UCSD-AML1 (cell line): ENCODE results near the gene MYBPC3.
A peak's percentile ranks its signal among the peaks of the same experiment; 100 is the strongest.

Experiments used
- DNase-seq: peaks from one replicate; lab custom pipeline; 2025; ENCODE audit not compliant: unreplicated experiment; lab: John Stamatoyannopoulos, UW

Gene MYBPC3

DNA sequence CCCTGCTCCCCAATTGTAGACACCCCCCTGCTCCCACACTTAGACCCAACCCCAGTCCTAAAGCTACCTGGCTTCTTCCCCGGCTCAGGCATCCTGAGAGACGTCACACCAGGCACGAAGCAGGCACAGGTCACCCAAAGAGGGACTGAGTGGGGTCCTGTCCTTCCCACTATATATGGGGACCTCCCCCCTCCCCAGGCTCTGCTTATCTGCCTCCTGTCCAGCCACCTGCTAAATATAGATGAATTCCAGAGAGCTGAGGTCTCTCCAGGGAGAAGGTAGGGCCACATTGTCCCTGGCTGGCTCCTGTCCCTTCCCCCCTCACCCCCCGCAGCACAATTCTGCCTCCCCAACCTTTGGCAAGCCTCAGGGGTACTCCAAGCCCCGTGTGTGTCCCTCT lies at the start of gene MYBPC3:
Gene MYBPC3 (minus strand): TSS at position 147 of the 400 bp plus-strand sequence. CDS start 55 bp downstream, at position 92.
- DNase-seq: no peak

DNA sequence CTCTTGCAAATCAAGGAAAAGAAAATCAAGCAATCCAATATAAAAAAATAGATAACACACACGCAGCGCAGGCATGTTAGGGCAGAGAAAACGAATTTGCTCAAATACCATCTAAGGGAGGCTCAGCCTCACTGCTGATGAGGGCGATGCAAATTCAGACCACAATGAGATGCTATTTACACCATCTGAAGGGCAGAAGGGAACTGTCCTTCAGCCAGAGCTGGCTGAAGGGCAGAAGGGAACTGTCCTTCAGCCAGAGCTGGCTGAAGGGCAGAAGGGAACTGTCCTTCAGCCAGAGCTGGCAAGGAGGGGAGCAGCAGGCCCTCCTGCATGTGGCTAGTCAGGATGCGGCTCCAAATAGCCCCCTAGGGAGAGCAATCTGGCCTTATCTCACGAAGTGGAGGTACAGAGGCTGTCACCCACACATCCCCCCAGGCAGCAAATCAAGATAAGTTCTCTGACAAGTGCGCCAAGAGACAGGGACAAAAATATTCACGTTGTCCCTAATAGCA lies 48.3 kb upstream of the MYBPC3 start:
- no peak for DNase-seq

DNA sequence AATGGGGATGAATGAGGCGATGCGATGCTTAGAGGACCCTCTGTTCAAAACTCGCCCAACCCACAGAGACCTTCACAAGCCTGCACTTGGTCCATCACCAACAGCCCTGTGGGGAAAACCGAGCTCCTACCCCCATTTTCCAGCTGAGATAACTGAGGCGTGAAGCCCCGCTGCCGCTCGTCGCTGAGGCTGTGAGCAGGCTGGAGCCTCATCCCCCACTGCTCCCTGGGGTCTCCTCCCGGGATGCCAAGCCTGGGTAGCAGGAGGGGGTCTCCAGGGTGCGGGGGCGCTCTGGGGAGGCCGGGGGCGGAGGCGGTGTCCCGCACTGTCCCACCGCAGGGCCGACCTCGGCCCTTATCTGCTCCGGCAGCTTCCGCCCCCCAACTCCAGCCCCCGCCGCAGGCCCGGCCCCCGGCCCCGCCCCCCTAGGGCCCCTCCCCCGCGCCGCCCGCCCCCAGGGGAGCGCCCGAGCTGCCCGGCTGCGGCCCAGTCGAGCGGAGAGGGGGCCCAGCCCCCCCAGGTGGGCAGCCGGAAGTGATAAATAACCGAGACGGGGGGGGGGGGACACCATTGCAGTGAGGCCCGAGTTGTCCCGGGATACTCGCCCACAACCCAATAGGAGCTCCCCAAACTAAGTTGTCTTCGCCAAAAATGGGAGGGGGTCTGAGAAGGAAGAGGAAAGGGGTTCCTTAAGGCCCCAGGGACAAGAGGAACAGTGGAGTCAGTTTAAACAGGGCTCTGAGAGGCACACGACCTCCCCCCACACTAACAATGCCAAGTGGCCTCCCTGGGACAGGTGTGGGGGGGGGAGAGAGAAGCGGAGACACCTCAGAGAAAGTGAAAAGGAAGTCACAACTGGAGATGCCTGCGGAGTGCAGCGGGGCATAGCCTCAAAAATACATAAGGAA lies 47.6 kb upstream of the MYBPC3 start:
- DNase-seq: peak; percentile 71

DNA sequence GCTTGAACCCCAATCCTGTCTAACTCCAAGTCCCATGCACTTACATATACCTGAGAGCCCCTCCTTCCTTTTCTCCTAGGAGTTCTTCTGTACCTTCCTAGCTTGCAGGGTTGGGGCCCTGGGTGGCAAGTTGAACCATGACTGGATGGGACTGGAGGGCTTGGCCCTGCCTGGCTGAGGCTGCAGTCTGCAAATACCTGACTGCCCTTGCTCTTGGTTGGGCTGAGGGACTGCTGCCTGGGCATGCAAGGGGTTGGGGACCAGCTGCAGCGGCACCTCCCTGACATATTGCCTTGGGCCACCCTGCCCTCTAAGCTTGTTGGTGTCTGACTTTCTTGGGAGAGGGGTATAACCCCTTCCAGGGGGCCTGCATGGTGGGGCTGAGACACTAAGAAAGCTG lies 46.0 kb upstream of the MYBPC3 start:
- DNase-seq: no peak

DNA sequence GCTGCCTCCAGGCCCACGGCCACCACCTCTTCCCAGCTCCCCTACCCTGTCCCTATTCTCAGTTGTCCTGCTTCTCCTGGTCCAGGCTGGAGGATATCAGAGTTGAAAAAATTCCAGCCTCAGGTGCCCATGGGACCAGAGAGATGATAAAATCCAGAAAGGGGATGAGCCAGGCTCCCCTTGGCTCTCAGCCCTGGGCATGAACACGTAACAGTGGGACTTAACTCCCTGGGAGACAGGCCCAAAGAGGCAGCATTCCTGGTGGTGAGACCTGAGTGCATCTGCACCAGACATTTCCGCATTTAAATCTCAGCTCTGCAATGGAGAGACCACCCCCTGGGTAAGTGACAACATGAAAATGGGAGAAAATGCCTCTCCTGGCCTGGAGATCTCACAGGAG lies 45.5 kb upstream of the MYBPC3 start:
- DNase-seq: no peak

DNA sequence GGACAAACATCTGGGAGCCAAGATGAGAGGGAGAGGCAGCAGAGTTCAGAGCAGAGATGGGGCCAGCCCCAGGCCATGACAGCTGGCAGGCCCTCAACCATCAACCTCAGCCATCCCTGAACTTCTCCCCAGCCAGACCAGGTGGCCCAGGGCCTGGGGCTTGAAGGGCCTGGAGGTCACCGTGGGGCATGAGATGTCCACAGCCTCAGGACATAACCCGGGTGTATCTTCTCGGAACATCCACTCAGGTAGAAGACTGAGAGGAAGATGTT lies 43.5 kb upstream of the MYBPC3 start:
- DNase-seq: no peak

DNA sequence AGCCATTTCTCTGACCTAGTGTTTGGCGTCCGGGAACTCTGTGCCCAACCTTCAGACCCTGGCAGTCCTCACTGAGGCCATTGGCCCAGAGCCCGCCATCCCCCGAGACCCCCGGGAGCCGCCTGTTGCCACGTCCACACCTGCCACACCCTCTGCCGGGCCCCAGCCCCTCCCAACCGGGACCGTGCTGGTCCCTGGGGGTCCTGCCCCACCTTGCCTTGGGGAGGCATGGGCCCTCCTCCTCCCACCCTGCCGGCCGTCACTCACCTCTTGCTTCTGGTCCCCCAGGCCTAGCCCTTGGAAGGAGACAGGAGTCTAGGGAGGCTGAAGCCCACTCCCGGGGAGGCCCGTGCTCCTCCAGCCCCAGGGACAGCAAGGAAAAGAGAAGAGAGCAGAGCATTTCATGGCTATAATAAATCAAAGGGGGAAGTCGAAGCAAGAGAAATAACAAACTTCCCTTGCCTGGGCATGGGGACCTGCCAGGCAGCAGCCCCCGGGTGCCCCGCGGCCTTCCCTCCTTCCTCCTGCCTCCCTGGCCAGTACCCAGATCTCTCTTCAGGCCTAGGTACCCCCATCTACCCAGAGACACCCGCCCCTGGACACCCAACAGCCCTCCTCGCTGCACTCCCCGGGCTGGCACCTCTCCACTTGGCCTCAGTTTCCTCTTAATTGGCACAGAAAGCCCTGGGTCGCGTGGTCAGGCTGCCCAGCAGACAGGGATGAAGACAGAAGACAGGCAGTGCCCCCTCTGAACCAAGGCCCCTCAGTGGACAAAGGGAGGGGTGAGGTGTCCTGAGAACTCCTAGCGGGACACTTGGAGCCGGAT lies 42.9 kb upstream of the MYBPC3 start:
- no peak for DNase-seq

DNA sequence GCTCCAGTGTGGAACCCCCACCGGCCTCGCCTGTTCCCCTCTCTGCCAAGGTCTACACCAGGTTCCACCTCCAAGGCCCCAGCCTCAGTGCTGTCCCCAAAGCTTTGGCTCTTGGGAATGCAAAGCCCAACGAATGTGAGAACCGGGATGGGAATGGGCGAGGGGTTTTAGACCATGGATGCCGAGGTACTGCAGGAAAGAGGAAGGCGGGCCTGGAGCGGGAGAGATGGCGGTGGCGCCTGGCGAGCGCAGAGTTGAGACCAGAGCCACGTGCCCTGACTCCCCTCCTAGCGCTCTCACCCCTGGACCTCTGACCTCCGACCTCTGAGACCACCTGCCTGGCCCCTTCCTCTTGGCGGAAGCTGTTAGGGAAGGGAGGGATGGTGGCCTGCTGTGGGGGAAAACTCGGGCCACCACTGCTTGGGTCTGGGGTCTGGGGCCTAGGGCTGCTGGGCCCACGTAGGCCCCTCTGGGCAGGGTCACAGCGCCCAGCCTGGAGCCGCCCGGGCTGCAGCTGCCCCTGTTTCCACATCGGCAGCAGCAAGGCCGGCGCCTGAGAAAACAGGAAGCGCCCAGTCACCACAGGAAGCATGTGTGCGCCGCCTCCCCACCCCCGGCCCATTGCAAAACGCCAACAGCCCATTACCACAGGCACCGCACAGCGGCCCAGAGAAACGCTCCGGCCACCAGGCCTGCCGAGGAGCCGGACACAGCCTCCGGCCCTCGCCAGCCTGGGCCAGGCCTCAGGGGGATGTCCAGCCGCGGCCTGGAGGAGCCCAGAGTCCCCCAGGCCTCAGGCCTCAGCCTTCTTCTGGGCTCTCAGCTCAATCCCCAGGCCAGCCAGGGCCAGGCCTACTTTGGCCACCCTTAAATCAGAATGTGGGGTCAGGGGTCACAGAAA lies 42.1 kb upstream of the MYBPC3 start:
- DNase-seq: peak; percentile 88

DNA sequence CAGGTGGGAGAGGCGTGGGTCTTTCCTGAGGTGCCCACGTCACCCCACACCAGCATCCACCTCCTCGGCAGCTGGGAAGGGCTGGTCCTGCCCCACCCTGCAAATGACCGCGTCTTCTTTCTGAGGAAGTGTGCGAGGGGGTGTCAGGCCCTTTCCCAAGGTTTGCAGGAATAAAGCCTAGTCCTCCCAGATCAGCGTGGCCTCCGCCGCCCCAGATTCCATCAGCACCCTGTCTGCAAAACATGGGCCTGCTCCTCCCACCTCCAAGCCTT lies 41.5 kb upstream of the MYBPC3 start:
- DNase-seq: no peak

DNA sequence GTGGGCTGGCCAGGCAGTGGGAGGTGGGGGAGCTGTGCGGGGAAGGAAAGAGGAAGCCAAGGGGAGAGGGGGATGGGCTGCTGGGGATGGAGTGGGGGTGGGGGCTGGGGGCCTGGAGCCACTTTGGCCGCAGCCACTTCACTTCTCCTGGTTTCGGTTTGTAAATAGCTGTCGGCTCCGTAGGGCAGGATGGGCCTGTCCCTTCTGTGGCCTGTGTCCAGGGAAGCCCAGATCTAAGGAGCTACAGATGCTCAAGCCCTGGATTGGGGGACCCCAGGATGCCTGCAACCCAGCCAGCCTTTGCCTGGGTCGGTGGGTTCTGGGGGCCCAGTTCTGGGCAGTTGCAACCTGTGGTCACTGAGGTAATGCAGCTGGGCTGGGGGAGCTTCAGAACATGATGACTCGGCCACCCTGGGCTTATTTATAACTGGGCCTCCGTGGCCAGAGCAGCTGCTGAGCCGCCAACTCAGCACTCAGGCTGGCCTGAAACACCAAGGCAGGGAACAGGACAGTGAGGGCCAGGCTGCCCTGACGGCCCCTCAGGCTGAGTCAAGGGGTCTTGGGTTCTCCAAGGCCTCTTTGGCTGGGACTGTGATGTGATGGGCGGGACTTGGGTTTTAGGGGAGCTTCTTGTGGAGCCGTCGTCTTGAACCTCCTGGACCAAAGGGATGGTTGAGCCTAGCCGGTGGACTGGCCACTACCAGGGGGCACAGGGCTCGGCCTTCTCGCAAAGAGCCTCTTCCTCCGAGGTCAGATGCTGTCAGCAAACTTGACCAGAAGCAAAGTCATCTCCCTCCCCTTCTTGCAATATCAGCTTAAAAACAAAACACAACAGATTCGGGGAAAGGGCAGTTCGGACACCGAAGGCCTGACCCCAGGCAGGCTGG lies 40.9 kb upstream of the MYBPC3 start:
- DNase-seq: peak; percentile 71

DNA sequence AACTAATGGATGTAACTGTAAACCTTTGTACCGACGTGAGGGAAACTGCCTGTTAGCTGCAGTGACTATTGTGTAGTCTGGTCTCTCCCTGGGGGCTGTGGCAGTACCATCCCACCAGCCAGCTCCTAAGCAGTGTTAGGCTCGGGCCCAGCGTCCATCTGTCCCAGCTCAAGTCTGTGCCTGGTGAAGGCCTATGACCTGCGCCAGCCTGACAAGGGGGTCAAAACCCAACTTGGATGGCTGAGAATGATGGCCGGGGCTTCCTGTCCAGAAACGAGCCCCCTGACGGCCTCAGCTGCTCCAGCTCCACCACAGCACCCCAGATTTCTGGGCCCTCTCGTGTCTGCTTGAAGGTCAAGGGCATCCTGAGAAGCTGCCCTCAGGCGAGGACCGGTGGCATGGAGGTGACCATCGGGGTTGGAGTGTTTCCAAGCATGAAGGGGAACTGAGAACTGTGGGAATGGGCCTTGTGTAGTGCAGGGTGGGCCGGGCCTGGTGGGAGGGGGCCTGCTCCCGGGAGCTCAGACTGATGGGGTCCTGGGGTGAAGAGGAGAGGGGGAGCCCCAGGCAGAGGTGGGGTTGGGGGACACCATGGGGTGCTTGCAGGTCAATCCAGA lies 40.2 kb upstream of the MYBPC3 start:
- DNase-seq: no peak

DNA sequence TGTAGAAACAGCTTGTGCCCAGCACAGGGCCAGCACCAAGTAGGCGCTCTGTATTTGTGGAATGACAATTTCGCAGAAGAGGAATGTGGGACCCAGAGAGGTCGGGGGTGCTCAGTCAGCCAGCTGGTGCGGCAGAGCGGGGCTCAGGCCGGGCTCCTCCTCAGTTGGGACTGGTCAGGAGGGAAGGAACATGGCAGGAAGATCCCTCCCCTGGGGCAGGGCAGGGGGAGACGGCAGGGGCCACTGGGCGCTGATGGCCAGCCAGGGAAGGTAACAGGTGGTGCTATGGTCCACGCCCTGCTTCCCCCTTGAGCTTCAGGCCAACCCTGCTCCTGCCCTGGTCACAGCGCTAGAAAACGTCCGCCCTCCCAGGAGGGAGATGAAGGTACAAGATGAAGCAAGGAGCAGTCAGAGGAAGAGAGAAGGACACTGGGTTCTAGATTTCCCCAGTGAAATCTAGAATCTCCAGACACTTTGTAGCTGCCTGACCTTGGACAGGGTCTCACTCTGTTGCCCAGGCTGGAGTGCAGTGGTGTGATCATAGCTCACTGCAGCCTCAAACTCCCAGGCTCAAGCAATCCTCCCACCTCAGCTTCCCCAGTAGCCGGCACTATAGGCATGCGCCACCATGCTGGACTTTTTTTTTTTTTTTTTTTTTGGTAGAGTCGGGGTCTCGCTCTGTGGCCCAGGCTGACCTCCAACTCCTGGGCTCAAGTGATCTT lies 39.4 kb upstream of the MYBPC3 start:
- DNase-seq: no peak

DNA sequence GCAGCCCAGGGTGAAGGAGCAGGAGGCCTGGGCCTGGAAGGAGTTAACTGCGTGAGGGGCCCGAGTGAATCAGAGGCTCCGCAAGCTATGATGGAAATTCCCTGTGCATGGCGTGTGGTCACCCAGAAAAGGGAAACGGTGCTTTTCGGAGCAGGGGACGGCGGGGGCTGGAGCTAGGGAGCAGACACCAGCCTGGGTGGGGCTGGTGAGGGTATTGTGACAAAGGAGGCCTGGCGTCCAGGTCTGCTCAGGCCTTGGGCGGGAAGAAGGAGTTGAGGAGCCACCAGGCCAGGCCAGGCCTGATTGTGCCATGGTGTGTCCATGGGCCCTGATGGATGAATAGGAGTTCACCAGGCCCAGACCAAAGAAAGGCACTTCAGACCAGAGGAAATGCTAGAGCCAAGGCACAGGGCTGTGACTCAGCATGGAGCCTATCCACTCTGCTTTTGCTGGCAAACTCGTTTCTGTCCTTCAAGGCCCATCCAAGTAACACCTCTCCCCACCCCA lies 38.6 kb upstream of the MYBPC3 start:
- peak; percentile 56 for DNase-seq

DNA sequence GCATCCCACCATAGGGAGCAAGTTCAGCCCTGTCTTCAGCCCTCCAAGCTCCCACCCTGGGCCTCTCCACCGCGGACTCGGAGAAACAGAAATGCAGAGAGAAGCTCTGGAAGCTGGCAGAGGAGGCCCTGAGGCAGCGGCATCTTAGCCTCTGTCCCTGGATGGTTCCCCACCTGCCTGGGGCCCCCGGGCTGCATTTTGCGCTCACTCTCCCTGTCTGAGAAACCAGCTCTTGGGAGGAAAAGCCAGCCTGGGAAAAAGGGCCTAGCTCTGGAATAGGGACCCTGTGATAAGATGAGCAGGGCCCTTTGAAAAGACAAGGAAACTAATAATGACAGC lies 37.9 kb upstream of the MYBPC3 start:
- no peak for DNase-seq

DNA sequence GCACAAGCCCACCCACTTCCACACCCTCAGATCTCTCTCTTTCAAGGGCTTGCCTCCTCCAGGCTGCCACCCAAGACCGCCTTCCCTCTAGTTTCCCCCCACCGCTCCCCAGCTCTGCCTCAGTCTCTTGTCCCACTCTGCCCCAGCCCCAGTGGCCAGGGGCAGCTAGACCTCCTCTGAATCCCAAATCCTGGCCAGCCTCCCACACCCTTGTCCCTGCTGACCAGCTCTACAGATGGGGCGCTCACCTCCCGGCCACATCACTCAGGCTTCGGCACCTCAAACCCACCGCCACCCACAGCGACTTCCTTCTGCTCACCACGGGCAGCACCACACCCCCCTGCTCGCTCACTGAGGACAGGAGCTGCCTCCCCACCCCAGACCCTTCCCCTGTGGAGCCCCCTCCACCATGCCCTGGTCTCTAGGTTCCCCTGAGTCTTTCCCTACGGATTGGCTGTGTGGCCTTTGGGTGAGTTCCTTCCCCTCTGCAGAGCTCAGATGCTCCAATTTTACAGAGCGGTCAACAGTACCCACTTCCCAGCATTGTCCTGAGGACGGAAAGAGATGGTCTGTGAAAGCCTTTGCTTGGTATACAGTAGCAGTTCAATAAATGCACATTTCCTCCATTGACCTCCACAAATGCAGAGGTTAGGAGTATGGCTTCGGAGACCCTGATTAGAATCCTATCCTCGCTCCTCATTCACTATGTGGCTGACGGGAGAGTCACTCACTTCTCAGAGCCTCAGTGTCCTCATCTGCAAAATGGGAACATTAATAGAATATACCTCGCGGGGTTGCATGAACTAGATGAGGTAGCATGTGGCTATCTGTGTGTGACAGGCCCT lies 37.3 kb upstream of the MYBPC3 start:
- no peak for DNase-seq

DNA sequence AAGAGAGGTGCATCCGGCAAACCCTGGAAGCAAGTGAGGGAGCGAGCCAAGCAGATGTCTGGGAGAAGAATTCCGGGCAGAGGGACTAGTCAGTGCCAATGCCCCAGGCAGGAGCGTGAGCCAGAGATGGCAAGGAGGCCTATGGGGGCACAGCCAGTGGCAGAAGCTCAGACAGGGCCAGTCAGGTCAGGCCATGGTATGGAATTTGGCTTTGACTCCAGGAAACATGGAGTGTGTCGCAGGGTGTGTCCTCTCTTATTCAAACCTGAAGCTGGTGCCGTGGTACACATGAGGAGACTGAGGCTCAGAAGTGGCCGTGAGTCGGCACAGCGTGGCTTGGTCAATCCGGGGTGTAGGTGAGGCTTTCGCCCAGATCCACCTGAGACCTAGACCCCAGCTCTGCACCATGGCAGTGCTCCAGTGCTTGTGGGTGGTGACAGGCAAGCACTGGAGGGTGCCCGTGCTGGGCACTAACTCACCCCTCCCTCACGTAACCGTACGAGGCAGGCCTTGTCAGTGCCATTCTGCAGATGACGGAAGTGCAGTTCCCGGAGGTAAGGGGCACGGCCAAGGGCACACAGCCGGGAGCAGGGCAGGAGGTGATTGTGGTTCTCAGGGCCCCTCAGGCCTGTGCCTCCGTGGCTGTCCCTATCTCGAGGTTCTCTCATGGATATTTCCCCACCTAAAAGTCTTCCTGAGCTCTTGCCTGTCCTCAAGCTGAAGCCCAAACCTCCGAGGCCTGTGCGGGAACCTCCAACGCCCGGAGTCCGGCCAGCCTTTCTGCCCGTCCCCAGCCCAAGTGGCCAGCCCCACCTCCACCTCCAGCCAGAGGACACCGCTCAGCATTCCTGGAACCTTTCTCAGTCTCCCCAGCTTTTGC lies 36.4 kb upstream of the MYBPC3 start:
- DNase-seq: no peak

DNA sequence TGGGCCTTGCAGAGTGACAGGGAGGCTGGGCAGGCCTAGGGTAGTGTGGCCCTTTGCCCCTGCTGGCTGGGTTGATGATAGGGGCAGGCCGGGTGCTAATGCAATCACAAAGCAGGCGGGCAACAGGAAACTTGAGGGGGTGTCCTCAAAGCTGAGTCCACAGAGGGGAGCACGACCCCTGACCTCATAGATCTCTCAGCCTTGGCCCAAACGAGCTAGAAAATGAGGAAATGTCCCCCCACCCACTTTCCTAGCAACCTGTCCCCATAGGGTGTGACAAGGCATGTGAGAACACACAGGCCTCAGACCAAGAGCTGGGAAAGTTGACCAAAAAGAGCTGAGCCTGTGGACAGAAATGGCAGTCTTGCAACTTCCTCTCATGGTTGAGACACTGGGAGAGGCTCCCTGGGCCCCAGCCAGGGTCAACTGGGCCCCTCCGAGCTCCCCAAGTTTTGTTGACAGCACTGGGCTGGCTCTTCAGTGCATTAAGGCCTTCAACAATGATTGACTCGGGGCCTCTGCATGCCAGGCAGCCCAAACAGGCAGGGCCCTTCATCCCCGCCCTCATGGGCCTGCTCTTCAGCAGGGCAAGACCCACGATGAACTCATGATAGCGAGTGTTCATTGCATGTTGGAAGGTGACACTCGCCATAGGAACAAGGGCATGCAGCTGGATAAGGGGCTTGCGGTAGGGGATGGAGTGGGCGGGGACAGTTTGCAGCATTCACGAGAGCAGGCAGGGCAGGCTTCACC lies 35.6 kb upstream of the MYBPC3 start:
- DNase-seq: no peak
